Naive thymus-derived CD8-positive, alpha-beta T cell (primary cell): ENCODE measurements around the gene PCDHA1. TPM values are rescaled to one million over a fixed set of nuclear protein-coding genes. Genes with fewer than 3 reads are reported as not detected.
"Not testable (repeated sequence)": the region's sequence is repeated elsewhere in the genome, so short reads cannot be mapped to it uniquely, and the experiment has no call there.

ENCODE experiments used
- ATAC-seq, 2 donors: fragments of 150-1000 bp; cut with Tn5 transposase in 1 of 2; sonication (Bioruptor Pico), chemical (Tn5 transposase) in 1 of 2; 1 replicate in 1 of 2; 2 replicates in 1 of 2; pipeline ENCODE4 v1.10.0; 2021; ENCODE audit warnings: mild to moderate bottlenecking in 2 of 2, moderate library complexity in 2 of 2
- POLR2A ChIA-PET: fragments of 350-600 bp; sonication (Branson Sonifier 250); formaldehyde crosslinking; loops from one replicate; lab custom pipeline; 2021; ENCODE audit warnings: antibody characterized with exemption; lab: Charles Lee
- DNase-seq, 10 donors: peaks; one replicate each; pipeline versions ENCODE4 v3.0.0 to v3.0.0-alpha.2; 2020 to 2022
- H3K27ac Mint-ChIP-seq, 10 donors: one replicate each; pipeline ENCODE4 v1.8.0; 2020 to 2022; ENCODE audit warnings: mild to moderate bottlenecking in 10 of 10, mixed read lengths in 10 of 10, moderate library complexity in 4 of 10, inconsistent platforms in 1 of 10
- H3K27me3 Mint-ChIP-seq, 5 donors: one replicate each; pipeline ENCODE4 v1.8.0; 2021 to 2022; ENCODE audit warnings: mixed read lengths in 5 of 5
- H3K36me3 Mint-ChIP-seq, 3 donors: one replicate each; pipeline ENCODE4 v1.8.0; 2020 to 2022; ENCODE audit warnings: mixed read lengths in 3 of 3, mild to moderate bottlenecking in 2 of 3, inconsistent platforms in 1 of 3
- H3K4me1 Mint-ChIP-seq, 4 donors: one replicate each; pipeline ENCODE4 v1.8.0; 2021 to 2022; ENCODE audit warnings: mixed read lengths in 4 of 4
- H3K4me3 Mint-ChIP-seq, 10 donors: one replicate each; pipeline ENCODE4 v1.8.0; 2020 to 2022; ENCODE audit warnings: mild to moderate bottlenecking in 10 of 10, mixed read lengths in 10 of 10, moderate library complexity in 6 of 10, inconsistent platforms in 1 of 10
- H3K9me3 Mint-ChIP-seq, 9 donors: one replicate each; pipeline ENCODE4 v1.8.0; 2020 to 2022; ENCODE audit warnings: mixed read lengths in 9 of 9, mild to moderate bottlenecking in 3 of 9, inconsistent platforms in 1 of 9, moderate library complexity in 1 of 9
- polyA plus RNA-seq, 3 donors: library from polyadenylated mRNA; unstranded; fragments of 300-500 nt; fragmentation: Illumina TruSeq; gene quantifications; one replicate each; pipeline ENCODE4 v1.2.3, GENCODE V29; 2021
- total RNA-seq, 8 experiments: library from RNA in 2 of 8; stranded (reverse) in 2 of 8; gene quantifications; one replicate each; pipeline ENCODE4 v1.2.3 and lab custom pipeline; 2021 to 2026

PCDHA1 gene
- total and polyA plus RNA-seq, 5 experiments from 2014 or later: not detected

DNA sequence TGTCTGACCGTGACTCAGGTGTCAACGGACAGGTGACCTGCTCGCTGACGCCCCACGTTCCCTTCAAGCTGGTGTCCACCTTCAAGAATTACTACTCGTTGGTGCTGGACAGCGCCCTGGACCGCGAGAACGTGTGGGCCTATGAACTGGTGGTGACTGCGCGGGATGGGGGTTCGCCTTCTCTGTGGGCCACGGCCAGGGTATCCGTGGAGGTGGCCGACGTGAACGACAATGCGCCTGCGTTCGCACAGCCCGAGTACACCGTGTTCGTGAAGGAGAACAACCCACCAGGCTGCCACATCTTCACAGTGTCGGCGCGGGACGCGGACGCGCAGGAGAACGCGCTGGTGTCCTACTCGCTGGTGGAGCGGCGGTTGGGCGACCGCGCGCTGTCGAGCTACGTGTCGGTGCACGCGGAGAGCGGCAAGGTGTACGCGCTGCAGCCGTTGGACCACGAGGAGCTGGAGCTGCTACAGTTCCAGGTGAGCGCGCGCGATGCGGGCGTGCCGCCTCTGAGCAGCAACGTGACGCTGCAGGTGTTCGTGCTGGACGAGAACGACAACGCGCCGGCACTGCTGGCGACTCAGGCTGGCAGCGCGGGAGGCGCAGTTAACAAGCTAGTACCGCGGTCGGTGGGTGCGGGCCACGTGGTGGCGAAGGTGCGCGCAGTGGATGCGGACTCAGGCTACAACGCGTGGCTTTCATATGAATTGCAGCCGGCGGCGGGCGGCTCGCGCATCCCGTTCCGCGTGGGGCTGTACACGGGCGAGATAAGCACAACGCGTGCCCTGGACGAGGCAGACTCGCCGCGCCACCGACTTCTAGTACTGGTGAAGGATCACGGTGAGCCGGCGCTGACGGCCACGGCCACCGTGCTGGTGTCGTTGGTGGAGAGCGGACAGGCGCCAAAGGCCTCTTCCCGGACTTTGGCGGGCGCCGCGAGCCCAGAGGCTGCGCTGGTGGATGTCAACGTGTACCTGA is 84.6 kb downstream of the PCDHA1 start:
- H3K4me1 Mint-ChIP-seq: peaks cover 0 to 1% (median 0%) of the 10 kb centered on the region in 4 donors
- ATAC-seq (no peak), DNase-seq (no peak)
- H3K27ac Mint-ChIP-seq: no peak overlapping the region
- POLR2A ChIA-PET: no interaction called here
- peaks cover 8 to 22% (median 21%) of the 10 kb centered on the region in 3 donors for H3K36me3 Mint-ChIP-seq
- no peak overlapping the region for H3K4me3 Mint-ChIP-seq
- peaks cover 0 to 61% (median 26%) of the 10 kb centered on the region in 9 donors for H3K9me3 Mint-ChIP-seq
- H3K27me3 Mint-ChIP-seq: peaks cover 11 to 51% (median 32%) of the 10 kb centered on the region in 5 donors

DNA sequence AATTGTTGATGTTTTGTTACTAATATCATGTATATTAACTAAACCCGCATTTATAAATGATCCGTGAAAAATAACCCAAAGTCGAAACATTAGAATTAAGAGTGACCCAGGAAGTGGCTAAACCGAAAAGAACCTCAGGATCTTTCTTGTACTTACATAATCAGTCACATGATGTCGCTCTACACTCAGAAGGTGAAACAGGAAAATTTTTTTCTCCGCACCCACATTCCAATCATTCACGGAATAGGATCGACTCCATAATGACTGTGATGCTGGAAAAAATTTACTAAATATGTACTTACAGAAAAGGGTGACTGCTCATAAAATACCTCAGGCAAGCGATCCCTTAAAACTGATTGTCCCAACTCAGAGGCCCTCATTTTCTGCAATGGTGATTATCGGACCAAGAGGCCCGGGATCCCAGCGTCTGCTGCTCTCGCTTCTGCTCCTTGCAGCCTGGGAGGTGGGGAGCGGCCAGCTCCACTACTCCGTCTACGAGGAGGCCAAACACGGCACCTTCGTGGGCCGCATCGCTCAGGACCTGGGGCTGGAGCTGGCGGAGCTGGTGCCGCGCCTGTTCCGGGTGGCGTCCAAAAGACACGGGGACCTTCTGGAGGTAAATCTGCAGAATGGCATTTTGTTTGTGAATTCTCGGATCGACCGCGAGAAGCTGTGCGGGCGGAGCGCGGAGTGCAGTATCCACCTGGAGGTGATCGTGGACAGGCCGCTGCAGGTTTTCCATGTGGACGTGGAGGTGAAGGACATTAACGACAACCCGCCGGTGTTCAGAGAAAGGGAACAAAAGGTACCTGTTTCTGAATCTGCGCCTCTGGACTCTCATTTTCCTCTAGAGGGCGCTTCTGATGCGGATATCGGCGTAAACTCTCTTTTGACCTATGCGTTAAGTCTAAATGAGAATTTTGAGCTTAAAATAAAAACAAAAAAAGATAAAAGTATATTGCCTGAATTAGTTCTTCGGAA is 89.4 kb downstream of the PCDHA1 start, which contains the start of gene PCDHA12:
Gene PCDHA12, plus strand, starts transcription at position 224 of the 981 bp plus-strand sequence. Its CDS starts 165 bp downstream, at position 389.
- no peaks in the 10 kb centered on the region for H3K4me1 Mint-ChIP-seq
- peaks cover 13 to 70% (median 35%) of the 10 kb centered on the region in 9 donors for H3K9me3 Mint-ChIP-seq
- peaks cover 29 to 53% (median 39%) of the 10 kb centered on the region in 5 donors for H3K27me3 Mint-ChIP-seq
- POLR2A ChIA-PET: no interaction called here
- H3K27ac Mint-ChIP-seq: peak within 1 kb of the TSS in 1 of 10 donors; percentile 13
- H3K4me3 Mint-ChIP-seq: no peak within 1 kb of the TSS
- ATAC-seq (no peak), DNase-seq (no peak)
- H3K36me3 Mint-ChIP-seq: peaks cover 5 to 39% (median 27%) of the 10 kb centered on the region in 3 donors

DNA sequence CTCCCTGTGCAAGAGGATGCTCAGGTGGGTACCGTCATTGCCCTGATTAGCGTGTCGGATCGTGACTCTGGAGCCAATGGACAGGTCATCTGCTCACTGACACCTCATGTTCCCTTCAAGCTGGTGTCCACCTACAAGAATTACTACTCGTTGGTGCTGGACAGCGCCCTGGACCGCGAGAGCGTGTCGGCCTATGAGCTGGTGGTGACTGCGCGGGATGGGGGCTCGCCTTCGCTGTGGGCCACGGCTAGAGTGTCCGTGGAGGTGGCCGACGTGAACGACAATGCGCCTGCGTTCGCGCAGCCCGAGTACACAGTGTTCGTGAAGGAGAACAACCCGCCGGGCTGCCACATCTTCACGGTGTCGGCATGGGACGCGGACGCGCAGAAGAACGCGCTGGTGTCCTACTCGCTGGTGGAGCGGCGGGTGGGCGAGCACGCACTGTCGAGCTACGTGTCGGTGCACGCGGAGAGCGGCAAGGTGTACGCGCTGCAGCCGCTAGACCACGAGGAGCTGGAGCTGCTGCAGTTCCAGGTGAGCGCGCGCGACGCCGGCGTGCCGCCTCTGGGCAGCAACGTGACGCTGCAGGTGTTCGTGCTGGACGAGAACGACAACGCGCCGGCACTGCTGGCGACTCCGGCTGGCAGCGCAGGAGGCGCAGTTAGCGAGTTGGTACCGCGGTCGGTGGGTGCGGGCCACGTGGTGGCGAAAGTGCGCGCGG is 90.8 kb downstream of the PCDHA1 start:
- Mint-ChIP-seq H3K9me3 (peaks cover 19 to 79% (median 44%) of the 10 kb centered on the region in 9 donors), H3K27ac (peak overlapping the region in 1 of 10 donors; percentile 87), H3K27me3 (peaks cover 41 to 63% (median 47%) of the 10 kb centered on the region in 5 donors), H3K36me3 (peaks cover 8 to 51% (median 29%) of the 10 kb centered on the region in 3 donors)
- not testable (repeated sequence) for H3K4me3 Mint-ChIP-seq, ATAC-seq, DNase-seq, H3K4me1 Mint-ChIP-seq
- POLR2A ChIA-PET: interaction anchor here (0.7 kb wide), 1 partner anchor 13 kb away, joined by 3 read pairs; no protein-coding TSS in a partner anchor

DNA sequence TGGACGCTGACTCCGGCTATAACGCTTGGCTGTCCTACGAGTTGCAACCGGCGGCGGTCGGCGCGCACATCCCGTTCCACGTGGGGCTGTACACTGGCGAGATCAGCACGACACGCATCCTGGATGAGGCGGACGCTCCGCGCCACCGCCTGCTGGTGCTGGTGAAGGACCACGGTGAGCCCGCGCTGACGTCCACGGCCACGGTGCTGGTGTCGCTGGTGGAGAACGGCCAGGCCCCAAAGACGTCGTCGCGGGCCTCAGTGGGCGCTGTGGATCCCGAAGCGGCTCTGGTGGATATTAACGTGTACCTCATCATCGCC is 91.3 kb downstream of the PCDHA1 start:
- POLR2A ChIA-PET: no interaction called here
- Mint-ChIP-seq H3K36me3 (peaks cover 5 to 50% (median 29%) of the 10 kb centered on the region in 3 donors), H3K9me3 (peaks cover 21 to 79% (median 40%) of the 10 kb centered on the region in 9 donors), H3K4me1 (no peaks in the 10 kb centered on the region), H3K27me3 (peaks cover 45 to 66% (median 46%) of the 10 kb centered on the region in 5 donors), H3K4me3 (no peak overlapping the region), H3K27ac (no peak overlapping the region)
- no peak for ATAC-seq
- DNase-seq: no peak

DNA sequence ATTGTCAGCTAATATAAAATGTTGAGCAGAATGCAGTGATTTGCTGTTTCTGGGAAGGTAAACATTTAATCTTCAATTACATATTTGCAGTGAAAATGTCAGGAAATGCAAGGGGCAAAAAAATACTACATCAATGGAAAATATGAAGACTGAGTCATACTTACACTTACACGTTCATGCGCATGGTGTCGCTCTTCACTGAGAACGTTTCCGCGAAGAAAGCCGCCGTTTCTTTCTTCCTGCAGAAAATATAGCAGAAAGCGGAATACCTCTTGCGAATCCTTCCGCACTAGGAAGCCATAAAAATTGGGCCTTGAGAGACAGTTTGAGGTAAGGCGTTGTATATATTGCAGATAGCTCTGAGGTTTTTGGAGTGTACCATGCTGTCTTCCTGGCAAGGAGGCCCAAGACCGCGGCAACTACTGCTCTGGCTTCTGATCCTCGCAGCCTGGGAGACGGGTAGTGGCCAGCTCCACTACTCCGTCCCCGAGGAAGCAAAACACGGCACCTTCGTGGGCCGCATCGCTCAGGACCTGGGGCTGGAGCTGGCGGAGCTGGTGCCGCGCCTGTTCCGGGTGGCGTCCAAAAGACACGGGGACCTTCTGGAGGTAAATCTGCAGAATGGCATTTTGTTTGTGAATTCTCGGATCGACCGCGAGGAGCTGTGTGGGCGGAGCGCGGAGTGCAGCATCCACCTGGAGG is 96.1 kb downstream of the PCDHA1 start, which contains the start of gene PCDHA13:
Gene PCDHA13, plus strand, starts transcription at position 236 of the 702 bp plus-strand sequence. Its CDS starts 145 bp downstream, at position 381.
- Mint-ChIP-seq H3K4me3 (no peak within 1 kb of the TSS), H3K36me3 (peaks cover 5 to 50% (median 5%) of the 10 kb centered on the region in 3 donors), H3K27me3 (peaks cover 30 to 49% (median 40%) of the 10 kb centered on the region in 5 donors), H3K27ac (peak within 1 kb of the TSS in 1 of 10 donors; percentile 7), H3K4me1 (no peaks in the 10 kb centered on the region), H3K9me3 (peaks cover 20 to 65% (median 37%) of the 10 kb centered on the region in 9 donors)
- no peak for ATAC-seq
- DNase-seq: no peak
- POLR2A ChIA-PET: no interaction called here

DNA sequence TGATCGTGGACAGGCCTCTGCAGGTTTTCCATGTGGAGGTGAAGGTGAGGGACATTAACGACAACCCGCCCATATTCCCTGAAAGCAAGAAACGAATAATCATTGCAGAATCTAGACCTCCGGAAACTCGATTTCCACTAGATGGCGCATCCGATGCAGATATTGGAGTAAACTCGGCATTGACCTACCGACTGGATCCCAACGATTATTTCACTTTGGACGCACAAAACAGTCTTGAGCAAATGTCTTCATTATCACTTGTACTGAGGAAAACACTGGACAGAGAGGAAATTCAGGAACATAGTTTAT is 96.6 kb downstream of the PCDHA1 start:
- POLR2A ChIA-PET: no interaction called here
- Mint-ChIP-seq H3K4me3 (no peak overlapping the region), H3K27me3 (peaks cover 33 to 54% (median 42%) of the 10 kb centered on the region in 5 donors), H3K36me3 (peaks cover 5 to 53% (median 5%) of the 10 kb centered on the region in 3 donors), H3K4me1 (no peaks in the 10 kb centered on the region), H3K9me3 (peaks cover 20 to 68% (median 42%) of the 10 kb centered on the region in 9 donors), H3K27ac (peak overlapping the region in 1 of 10 donors; percentile 7)
- DNase-seq: no peak
- ATAC-seq: no peak

DNA sequence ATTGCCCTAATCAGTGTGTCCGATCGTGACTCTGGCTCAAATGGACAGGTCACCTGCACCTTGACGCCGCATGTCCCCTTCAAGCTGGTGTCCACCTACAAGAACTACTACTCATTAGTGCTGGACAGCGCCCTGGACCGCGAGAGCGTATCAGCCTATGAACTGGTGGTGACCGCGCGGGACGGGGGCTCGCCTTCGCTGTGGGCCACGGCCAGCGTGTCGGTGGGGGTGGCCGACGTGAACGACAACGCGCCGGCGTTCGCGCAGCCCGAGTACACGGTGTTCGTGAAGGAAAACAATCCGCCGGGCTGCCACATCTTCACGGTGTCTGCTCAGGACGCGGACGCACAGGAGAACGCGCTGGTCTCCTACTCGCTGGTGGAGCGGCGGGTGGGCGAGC is 97.4 kb downstream of the PCDHA1 start:
- Mint-ChIP-seq H3K36me3 (peaks cover 5 to 54% (median 5%) of the 10 kb centered on the region in 3 donors), H3K4me3 (no peak overlapping the region), H3K27me3 (peaks cover 34 to 62% (median 42%) of the 10 kb centered on the region in 5 donors), H3K9me3 (peaks cover 20 to 61% (median 48%) of the 10 kb centered on the region in 9 donors), H3K27ac (no peak overlapping the region), H3K4me1 (no peaks in the 10 kb centered on the region)
- POLR2A ChIA-PET: no interaction called here
- ATAC-seq (no peak), DNase-seq (no peak)

DNA sequence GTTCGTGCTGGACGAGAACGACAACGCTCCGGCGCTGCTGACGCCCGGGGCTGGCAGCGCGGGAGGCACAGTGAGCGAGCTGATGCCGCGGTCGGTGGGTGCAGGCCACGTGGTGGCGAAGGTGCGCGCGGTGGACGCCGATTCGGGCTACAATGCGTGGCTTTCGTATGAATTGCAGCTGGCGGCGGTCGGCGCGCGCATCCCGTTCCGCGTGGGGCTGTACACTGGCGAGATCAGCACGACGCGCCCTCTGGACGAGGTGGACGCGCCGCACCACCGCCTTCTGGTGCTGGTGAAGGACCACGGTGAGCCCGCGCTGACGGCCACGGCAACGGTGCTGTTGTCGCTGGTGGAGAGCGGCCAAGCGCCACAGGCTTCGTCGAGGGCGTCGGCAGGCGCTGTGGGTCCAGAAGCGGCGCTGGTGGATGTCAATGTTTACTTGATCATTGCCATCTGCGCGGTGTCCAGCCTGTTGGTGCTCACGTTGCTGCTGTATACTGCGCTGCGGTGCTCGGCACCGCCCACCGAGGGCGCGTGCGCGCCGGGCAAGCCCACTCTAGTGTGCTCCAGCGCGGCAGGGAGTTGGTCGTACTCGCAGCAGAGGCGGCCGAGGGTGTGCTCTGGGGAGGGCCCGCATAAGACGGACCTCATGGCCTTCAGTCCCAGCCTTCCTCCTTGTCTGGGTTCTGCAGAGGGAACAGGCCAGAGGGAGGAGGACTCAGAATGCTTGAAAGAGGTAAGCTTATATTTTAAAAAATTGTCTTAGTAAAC is 98.2 kb downstream of the PCDHA1 start:
- no peak overlapping the region for H3K4me3 Mint-ChIP-seq
- H3K36me3 Mint-ChIP-seq: peaks cover 5 to 46% (median 5%) of the 10 kb centered on the region in 3 donors
- no peak overlapping the region for H3K27ac Mint-ChIP-seq
- POLR2A ChIA-PET: no interaction called here
- ATAC-seq: no peak
- H3K4me1 Mint-ChIP-seq: no peaks in the 10 kb centered on the region
- DNase-seq: no peak
- peaks cover 31 to 55% (median 39%) of the 10 kb centered on the region in 5 donors for H3K27me3 Mint-ChIP-seq
- peaks cover 18 to 54% (median 43%) of the 10 kb centered on the region in 9 donors for H3K9me3 Mint-ChIP-seq

DNA sequence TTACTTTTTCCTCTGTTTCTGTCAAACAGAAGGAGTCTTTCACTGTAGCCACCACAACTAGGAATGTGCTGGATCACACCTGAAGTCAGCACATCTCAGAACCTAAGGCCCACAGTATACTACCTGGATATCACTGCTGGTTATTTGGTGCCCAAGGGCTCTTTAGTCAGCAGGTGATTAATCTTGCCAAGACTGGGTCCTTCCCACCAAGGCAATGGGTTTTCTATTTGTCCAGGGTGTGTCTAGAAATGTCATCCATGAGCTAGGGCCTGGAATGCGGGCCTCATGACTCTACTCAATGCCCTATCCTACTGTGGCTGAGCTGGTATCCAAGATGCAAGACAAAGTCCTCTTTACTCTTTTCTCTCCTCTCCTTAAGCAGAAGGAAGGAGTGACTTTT is 130.4 kb downstream of the PCDHA1 start:
- POLR2A ChIA-PET: no interaction called here
- Mint-ChIP-seq H3K4me3 (no peak overlapping the region), H3K27me3 (peaks cover 4 to 20% (median 8%) of the 10 kb centered on the region in 5 donors), H3K9me3 (peaks cover 12 to 34% (median 23%) of the 10 kb centered on the region in 9 donors), H3K27ac (no peak overlapping the region), H3K4me1 (peaks cover 0 to 2% (median 0%) of the 10 kb centered on the region in 4 donors), H3K36me3 (peaks cover 0 to 4% (median 0%) of the 10 kb centered on the region in 3 donors)
- DNase-seq (no peak), ATAC-seq (no peak)

DNA sequence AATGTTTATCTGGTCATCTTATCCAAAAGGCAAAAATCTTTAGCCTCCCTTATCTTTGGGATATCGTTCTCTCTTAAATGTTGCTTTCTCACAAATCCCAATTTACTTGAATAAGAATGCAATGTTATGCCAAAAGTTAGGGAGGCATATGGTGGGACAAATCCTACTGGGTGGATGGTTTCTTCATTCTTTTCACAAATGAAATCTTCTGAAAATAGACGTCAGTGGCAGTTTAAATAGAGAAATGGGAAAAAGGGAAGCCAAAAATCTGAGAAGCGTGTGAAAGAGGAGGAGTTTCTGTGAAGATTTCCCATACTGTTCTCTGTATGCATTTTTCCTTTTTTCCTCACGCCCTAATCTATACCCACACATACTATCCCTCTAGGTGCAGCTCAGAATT is 137.7 kb downstream of the PCDHA1 start:
- POLR2A ChIA-PET: no interaction called here
- DNase-seq: no peak
- no peak for ATAC-seq
- peaks cover 0 to 19% (median 9%) of the 10 kb centered on the region in 4 donors for H3K4me1 Mint-ChIP-seq
- H3K27me3 Mint-ChIP-seq: peaks cover 24 to 64% (median 39%) of the 10 kb centered on the region in 5 donors
- H3K36me3 Mint-ChIP-seq: peaks cover 2 to 16% (median 5%) of the 10 kb centered on the region in 3 donors
- no peak overlapping the region for H3K4me3 Mint-ChIP-seq
- no peak overlapping the region for H3K27ac Mint-ChIP-seq
- peaks cover 0 to 23% (median 5%) of the 10 kb centered on the region in 9 donors for H3K9me3 Mint-ChIP-seq
